Natural killer cell (primary cell): ENCODE measurements around the gene RPL19. TPM values are rescaled to one million over a fixed set of nuclear protein-coding genes. Genes with fewer than 3 reads are reported as not detected.

ENCODE experiments used
- ATAC-seq, 3 donors: fragments of 150-1000 bp in 2 of 3; fragments of 200-7000 bp in 1 of 3; cut with Tn5 transposase; 1 replicate in 1 of 3; 2 replicates in 2 of 3; pipeline ENCODE4 v1.10.0; 2021; ENCODE audit warnings: mild to moderate bottlenecking in 2 of 3, moderate library complexity in 2 of 3
- DNase-seq, 2 donors: peaks; one replicate each; pipeline versions ENCODE4 v3.0.0 to v3.0.0-alpha.2; 2013 to 2021; ENCODE audit warnings: mixed read lengths in 1 of 2
- H3K27ac ChIP-seq: one replicate; pipeline ENCODE4 v1.5.1; 2013; ENCODE audit warnings: mild to moderate bottlenecking, low read length
- H3K27me3 ChIP-seq: one replicate; pipeline ENCODE4 v1.6.1; 2013; ENCODE audit warnings: low read length; ENCODE audit not compliant: control insufficient read depth, insufficient read depth
- H3K36me3 ChIP-seq: one replicate; pipeline ENCODE4 v1.6.1; 2013; ENCODE audit warnings: low read length; ENCODE audit not compliant: control insufficient read depth, insufficient read depth
- H3K4me1 ChIP-seq: one replicate; pipeline ENCODE4 v1.6.1; 2013; ENCODE audit warnings: low read length; ENCODE audit not compliant: control insufficient read depth, insufficient read depth
- H3K4me3 ChIP-seq: one replicate; pipeline ENCODE4 v1.5.1; 2013; ENCODE audit warnings: low read length
- H3K9me3 ChIP-seq: one replicate; pipeline ENCODE4 v1.6.1; 2013; ENCODE audit warnings: low read length; ENCODE audit not compliant: control insufficient read depth, insufficient read depth
- H3K27ac Mint-ChIP-seq, 2 donors: one replicate each; pipeline ENCODE4 v1.8.0; 2022; ENCODE audit warnings: mild to moderate bottlenecking in 2 of 2, mixed read lengths in 2 of 2, moderate library complexity in 1 of 2
- H3K27me3 Mint-ChIP-seq, 2 donors: one replicate each; pipeline ENCODE4 v1.8.0; 2022; ENCODE audit warnings: low read depth in 2 of 2, mixed read lengths in 2 of 2
- H3K36me3 Mint-ChIP-seq: one replicate; pipeline ENCODE4 v1.8.0; 2022; ENCODE audit warnings: mixed read lengths
- H3K4me1 Mint-ChIP-seq, 2 donors: one replicate each; pipeline ENCODE4 v1.8.0; 2022; ENCODE audit warnings: mixed read lengths in 2 of 2
- H3K4me3 Mint-ChIP-seq: one replicate; pipeline ENCODE4 v1.8.0; 2022; ENCODE audit warnings: mild to moderate bottlenecking, moderate library complexity, mixed read lengths
- H3K9me3 Mint-ChIP-seq, 2 donors: one replicate each; pipeline ENCODE4 v1.8.0; 2022; ENCODE audit warnings: mixed read lengths in 2 of 2
- WGBS: methylation state at CpG from one replicate; pipeline ENCODE4 v1.1.7; 2013; ENCODE audit warnings: missing lambda C conversion rate; ENCODE audit not compliant: insufficient coverage; 5-methylcytosine and 5-hydroxymethylcytosine counted together
- intact Hi-C: fragments of 100-400 bp; cut with micrococcal nuclease; formaldehyde crosslinking; loops from one replicate; pipeline ENCODE4 v1.14.2; 2022
- total RNA-seq, 4 donors: library from RNA; stranded (reverse); fragments of 120-200 nt in 1 of 4; gene quantifications; one replicate each; pipeline versions ENCODE4 v1.2.3 to v1.2.4, GENCODE V29; 2013 to 2022
- TF ChIP-seq, protein P1 (sequence below): fragments of 200-600 bp; IDR thresholded peaks from one replicate; pipeline ENCODE4 v1.8.0; 2022; ENCODE audit warnings: antibody characterized with exemption

Gene RPL19
- total RNA-seq, 3 donors from 2014 or later (not counting 1 experiment from before 2014, with no cell fraction given) = 1,182 to 1,484 (median 1,482) TPM

DNA sequence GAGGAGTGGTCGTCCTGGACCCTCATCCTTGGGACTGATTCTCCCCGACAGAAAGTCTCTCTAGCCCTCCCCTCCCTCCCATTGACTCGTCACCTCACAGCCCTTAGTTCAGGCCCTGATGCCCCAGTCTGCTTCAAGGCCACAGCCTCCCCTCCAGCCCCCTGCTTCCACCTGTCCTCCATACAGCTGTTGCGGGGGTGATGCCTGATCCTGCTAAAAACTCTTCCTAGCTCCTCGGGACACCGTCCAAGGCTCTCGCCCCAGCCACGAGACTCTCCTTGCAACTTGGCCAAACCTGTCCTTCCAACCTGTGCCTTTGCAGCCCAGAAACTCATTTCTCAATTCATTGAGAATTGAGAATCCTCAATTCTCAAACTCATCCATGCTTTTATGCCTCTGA, 18.8 kb downstream of the RPL19 start:
- DNase-seq (no peak), ATAC-seq (no peak)
- Histone ChIP-seq H3K4me3 (no peak overlapping the region), H3K27me3 (peaks cover 3% of the 10 kb centered on the region), H3K36me3 (no peaks in the 10 kb centered on the region), H3K4me1 (no peaks in the 10 kb centered on the region), H3K9me3 (no peaks in the 10 kb centered on the region), H3K27ac (no peak overlapping the region)
- Mint-ChIP-seq H3K36me3 (no peaks in the 10 kb centered on the region), H3K4me3 (no peak overlapping the region), H3K27me3 (peaks cover 27 to 38% of the 10 kb centered on the region in 2 donors), H3K4me1 (peaks cover 0 to 7% of the 10 kb centered on the region in 2 donors), H3K27ac (no peak overlapping the region), H3K9me3 (no peaks in the 10 kb centered on the region)
- TF ChIP-seq, protein P1, sequence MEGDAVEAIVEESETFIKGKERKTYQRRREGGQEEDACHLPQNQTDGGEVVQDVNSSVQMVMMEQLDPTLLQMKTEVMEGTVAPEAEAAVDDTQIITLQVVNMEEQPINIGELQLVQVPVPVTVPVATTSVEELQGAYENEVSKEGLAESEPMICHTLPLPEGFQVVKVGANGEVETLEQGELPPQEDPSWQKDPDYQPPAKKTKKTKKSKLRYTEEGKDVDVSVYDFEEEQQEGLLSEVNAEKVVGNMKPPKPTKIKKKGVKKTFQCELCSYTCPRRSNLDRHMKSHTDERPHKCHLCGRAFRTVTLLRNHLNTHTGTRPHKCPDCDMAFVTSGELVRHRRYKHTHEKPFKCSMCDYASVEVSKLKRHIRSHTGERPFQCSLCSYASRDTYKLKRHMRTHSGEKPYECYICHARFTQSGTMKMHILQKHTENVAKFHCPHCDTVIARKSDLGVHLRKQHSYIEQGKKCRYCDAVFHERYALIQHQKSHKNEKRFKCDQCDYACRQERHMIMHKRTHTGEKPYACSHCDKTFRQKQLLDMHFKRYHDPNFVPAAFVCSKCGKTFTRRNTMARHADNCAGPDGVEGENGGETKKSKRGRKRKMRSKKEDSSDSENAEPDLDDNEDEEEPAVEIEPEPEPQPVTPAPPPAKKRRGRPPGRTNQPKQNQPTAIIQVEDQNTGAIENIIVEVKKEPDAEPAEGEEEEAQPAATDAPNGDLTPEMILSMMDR = no peak
- intact Hi-C loops = no loop called here
- 89% methylated on average over 6 of the region's 8 CpGs for WGBS

DNA sequence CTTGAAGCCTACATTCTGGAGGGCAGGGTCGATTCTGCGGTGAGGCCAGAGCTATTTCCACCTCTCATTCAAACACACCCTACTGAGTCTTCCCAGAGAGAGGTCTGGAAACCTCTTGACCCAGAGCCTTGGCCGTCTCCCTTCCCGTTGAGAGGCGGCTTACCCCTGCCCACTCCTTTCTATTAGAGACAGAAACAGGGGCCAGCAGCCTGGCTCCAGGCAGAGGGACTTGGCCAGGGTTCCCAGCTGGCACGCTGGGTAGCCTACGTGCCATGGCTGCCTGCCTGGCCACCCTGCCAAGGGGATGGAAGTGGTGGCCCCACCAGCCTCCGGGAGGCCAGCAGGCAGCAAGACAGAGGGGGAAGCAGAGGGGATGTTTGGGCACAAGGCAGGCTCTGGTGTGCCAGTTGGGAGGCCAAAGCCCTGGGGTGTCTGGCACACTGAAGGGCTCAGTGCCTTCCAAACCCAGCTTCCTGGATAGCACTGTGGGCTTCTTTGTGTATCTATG, 19.6 kb downstream of the RPL19 start:
- DNase-seq (no peak), ATAC-seq (no peak)
- no peaks in the 10 kb centered on the region for H3K9me3 ChIP-seq
- Mint-ChIP-seq H3K4me1 (peaks cover 0 to 11% of the 10 kb centered on the region in 2 donors), H3K4me3 (no peak overlapping the region), H3K27me3 (peaks cover 33 to 42% of the 10 kb centered on the region in 2 donors), H3K27ac (no peak overlapping the region), H3K9me3 (no peaks in the 10 kb centered on the region), H3K36me3 (no peaks in the 10 kb centered on the region)
- 87% methylated on average over 8 of the region's 8 CpGs for WGBS
- H3K27ac ChIP-seq = no peak overlapping the region
- TF ChIP-seq, protein P1 = no peak
- no peaks in the 10 kb centered on the region for H3K36me3 ChIP-seq
- H3K4me3 ChIP-seq = no peak overlapping the region
- intact Hi-C loops = no loop called here
- H3K27me3 ChIP-seq = peaks cover 9% of the 10 kb centered on the region
- H3K4me1 ChIP-seq = no peaks in the 10 kb centered on the region

DNA sequence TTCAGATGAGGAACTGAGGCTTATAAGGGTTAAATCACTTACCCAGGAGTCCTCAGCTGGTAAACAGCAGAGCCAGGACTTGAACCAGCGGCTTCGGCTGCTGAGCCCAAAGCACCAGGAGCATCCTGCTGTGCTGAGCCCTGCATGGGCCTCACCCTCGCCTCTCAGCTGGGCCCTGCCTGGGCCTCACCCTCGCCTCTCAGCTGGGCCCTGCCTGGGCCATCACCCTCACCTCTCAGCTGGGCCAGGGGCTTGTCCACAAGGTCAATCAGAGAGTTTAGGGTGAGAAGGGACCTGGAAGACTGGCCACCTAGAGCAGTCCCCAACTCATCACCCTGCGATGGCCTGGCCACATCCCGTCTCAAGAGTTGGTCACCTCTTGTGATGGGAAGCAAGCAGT, 21.5 kb downstream of the RPL19 start:
- H3K27me3 ChIP-seq = peaks cover 16% of the 10 kb centered on the region
- H3K36me3 ChIP-seq = no peaks in the 10 kb centered on the region
- WGBS = 93% methylated on average over 6 of the region's 6 CpGs
- Mint-ChIP-seq H3K4me1 (peaks cover 6 to 20% of the 10 kb centered on the region in 2 donors), H3K36me3 (no peaks in the 10 kb centered on the region), H3K27ac (no peak overlapping the region), H3K9me3 (no peaks in the 10 kb centered on the region), H3K27me3 (peaks cover 33 to 41% of the 10 kb centered on the region in 2 donors), H3K4me3 (no peak overlapping the region)
- H3K27ac ChIP-seq = no peak overlapping the region
- H3K4me1 ChIP-seq = peaks cover 11% of the 10 kb centered on the region
- H3K9me3 ChIP-seq = no peaks in the 10 kb centered on the region
- DNase-seq (no peak), ATAC-seq (no peak)
- TF ChIP-seq, protein P1 = no peak
- H3K4me3 ChIP-seq = no peak overlapping the region
- intact Hi-C loops = no loop called here

DNA sequence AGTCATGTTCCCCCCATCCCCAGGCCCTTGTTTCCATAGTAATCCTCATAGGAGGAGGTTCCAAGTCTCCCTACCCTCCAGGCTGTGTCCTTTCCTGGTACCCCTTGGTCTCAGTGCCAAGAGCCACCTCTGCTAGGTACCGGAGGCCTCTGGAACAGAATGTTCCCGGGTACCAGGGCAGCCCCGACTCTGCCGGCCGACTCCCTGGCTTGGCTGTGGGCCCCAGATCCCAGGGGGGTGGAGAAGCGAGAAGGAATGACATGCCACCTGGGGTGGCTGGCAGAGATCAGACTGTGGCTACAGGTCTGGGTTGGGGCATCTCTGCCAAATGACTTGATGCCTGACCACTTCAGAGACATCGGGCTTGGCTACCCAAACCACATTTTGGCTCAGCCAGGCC, 22.1 kb downstream of the RPL19 start:
- ATAC-seq = no peak
- intact Hi-C loops = no loop called here
- Mint-ChIP-seq H3K9me3 (no peaks in the 10 kb centered on the region), H3K27ac (no peak overlapping the region), H3K27me3 (peaks cover 27 to 38% of the 10 kb centered on the region in 2 donors), H3K4me1 (peaks cover 6 to 20% of the 10 kb centered on the region in 2 donors), H3K36me3 (no peaks in the 10 kb centered on the region), H3K4me3 (no peak overlapping the region)
- Histone ChIP-seq H3K27ac (no peak overlapping the region), H3K36me3 (no peaks in the 10 kb centered on the region), H3K27me3 (peaks cover 19% of the 10 kb centered on the region), H3K4me1 (peaks cover 11% of the 10 kb centered on the region), H3K4me3 (no peak overlapping the region), H3K9me3 (no peaks in the 10 kb centered on the region)
- WGBS = 90% methylated on average over 7 of the region's 7 CpGs
- TF ChIP-seq, protein P1 = no peak
- no peak for DNase-seq
